Neural cell (in vitro differentiated cells): ENCODE results near the gene PPP4R2. TPM values are rescaled to one million over a fixed set of nuclear protein-coding genes. Genes with fewer than 3 reads are reported as not detected.

Experiments used
- H2AFZ ChIP-seq: fragments of 200-600, 300-800 bp; sonication (generic), shearing (Covaris generic); 2 replicates; pipeline ENCODE4 v1.6.0; 2014; ENCODE audit warnings: low read depth, mild to moderate bottlenecking, antibody characterized with exemption, low read length, moderate library complexity
- H3F3A ChIP-seq: fragments of 200-600 bp; shearing (Covaris generic); 2 replicates; pipeline ENCODE4 v1.6.1; 2016; ENCODE audit warnings: mild to moderate bottlenecking, moderate library complexity, mixed read lengths, antibody characterized with exemption, low read length; ENCODE audit not compliant: insufficient read depth, poor library complexity, severe bottlenecking
- H3K27ac ChIP-seq: fragments of 200-600, 300-800 bp; sonication (generic), shearing (Covaris generic); 2 replicates; pipeline ENCODE4 v1.5.1; 2014; ENCODE audit warnings: mild to moderate bottlenecking, low read length, moderate library complexity
- H3K27me3 ChIP-seq: fragments of 300-800, 200-600 bp; sonication (generic), shearing (Covaris generic); 2 replicates; pipeline ENCODE4 v1.6.0; 2014; ENCODE audit warnings: mild to moderate bottlenecking, low read depth, low read length, moderate library complexity; ENCODE audit not compliant: insufficient read depth
- H3K36me3 ChIP-seq: fragments of 300-800, 200-600 bp; sonication (generic), shearing (Covaris generic); 2 replicates; pipeline ENCODE4 v1.5.1; 2014; ENCODE audit warnings: mild to moderate bottlenecking, antibody characterized with exemption, low read length, moderate library complexity; ENCODE audit not compliant: insufficient read depth
- H3K4me2 ChIP-seq: fragments of 300-800, 200-600 bp; sonication (generic), shearing (Covaris generic); 2 replicates; pipeline ENCODE4 v1.6.0; 2014; ENCODE audit warnings: mild to moderate bottlenecking, low read length
- H3K4me3 ChIP-seq: fragments of 300-800, 200-600 bp; sonication (generic), shearing (Covaris generic); 2 replicates; pipeline ENCODE4 v1.5.1; 2014; ENCODE audit warnings: mild to moderate bottlenecking, low read length, moderate library complexity
- H3K79me2 ChIP-seq: fragments of 200-600 bp; shearing (Covaris generic); replicated peaks from 2 replicates; pipeline ENCODE4 v1.6.0; 2014; ENCODE audit warnings: mild to moderate bottlenecking, low read length, moderate library complexity; ENCODE audit not compliant: insufficient read depth
- H3K9ac ChIP-seq: fragments of 300-800, 200-600 bp; sonication (generic), shearing (Covaris generic); 2 replicates; pipeline ENCODE4 v1.6.1; 2016; ENCODE audit warnings: mild to moderate bottlenecking, low read length, mixed read lengths
- H3K9me2 ChIP-seq: fragments of 200-600 bp; shearing (Covaris generic); 2 replicates; pipeline ENCODE4 v1.6.1; 2016; ENCODE audit warnings: mild to moderate bottlenecking, low read length, mixed read lengths; ENCODE audit not compliant: insufficient read depth
- H3K9me3 ChIP-seq: fragments of 200-600, 300-800 bp; sonication (generic), shearing (Covaris generic); 2 replicates; pipeline ENCODE4 v1.6.1; 2016; ENCODE audit warnings: mild to moderate bottlenecking, mixed run types, low read length, moderate library complexity, mixed read lengths
- H4K20me1 ChIP-seq: fragments of 200-600 bp; shearing (Covaris generic); 2 replicates; pipeline ENCODE4 v1.6.1; 2016; ENCODE audit warnings: mild to moderate bottlenecking, mixed run types; ENCODE audit not compliant: insufficient read depth
- CTCF ChIP-seq: fragments of 450-650 bp; IDR thresholded peaks from 2 replicates; pipeline ENCODE4 v1.5.1; 2014; ENCODE audit warnings: antibody characterized with exemption, mild to moderate bottlenecking, moderate library complexity; ENCODE audit not compliant: poor library complexity, severe bottlenecking
- EP300 ChIP-seq: fragments of 450-650 bp; conservative IDR thresholded peaks from 2 replicates; pipeline ENCODE4 v1.6.1; 2014; ENCODE audit warnings: antibody characterized with exemption, mild to moderate bottlenecking, moderate library complexity; ENCODE audit not compliant: poor library complexity, severe bottlenecking
- EZH2 ChIP-seq: fragments of 200-600, 300-800 bp; shearing (Covaris generic), sonication (generic); IDR thresholded peaks from 2 replicates; pipeline ENCODE4 v1.6.1; 2014; ENCODE audit warnings: antibody characterized with exemption, low read length, borderline replicate concordance, mild to moderate bottlenecking; ENCODE audit not compliant: insufficient read depth, poor library complexity, severe bottlenecking
- MXI1 ChIP-seq: fragments of 450-650 bp; conservative IDR thresholded peaks from 2 replicates; pipeline ENCODE4 v1.6.1; 2014; ENCODE audit warnings: antibody characterized with exemption, mild to moderate bottlenecking; ENCODE audit not compliant: poor library complexity, severe bottlenecking
- POLR2AphosphoS5 ChIP-seq: IDR thresholded peaks from 2 replicates; pipeline ENCODE4 v1.6.1; 2012
- RAD21 ChIP-seq: fragments of 450-650 bp; conservative IDR thresholded peaks from 2 replicates; pipeline ENCODE4 v1.6.1; 2014; ENCODE audit warnings: antibody characterized with exemption, mild to moderate bottlenecking, moderate library complexity
- SMC3 ChIP-seq: fragments of 450-650 bp; conservative IDR thresholded peaks from 2 replicates; pipeline ENCODE4 v1.6.1; 2014; ENCODE audit warnings: antibody characterized with exemption, mild to moderate bottlenecking, moderate library complexity; ENCODE audit not compliant: poor library complexity
- TAF1 ChIP-seq: IDR thresholded peaks from 2 replicates; pipeline ENCODE4 v1.6.1; 2012; ENCODE audit warnings: low read depth
- polyA plus RNA-seq: library from polyadenylated mRNA; depleted of rRNA; stranded (reverse); fragments of >200 nt; gene quantifications from 2 replicates; pipeline ENCODE4 v1.2.3, GENCODE V29; 2014
- TF ChIP-seq, protein P1 (sequence below): IDR thresholded peaks from 2 replicates; pipeline ENCODE4 v1.6.1; 2012; ENCODE audit warnings: borderline replicate concordance

PPP4R2 gene
- polyA plus RNA-seq, 1 donor from 2014 or later, result 65.5 TPM

DNA sequence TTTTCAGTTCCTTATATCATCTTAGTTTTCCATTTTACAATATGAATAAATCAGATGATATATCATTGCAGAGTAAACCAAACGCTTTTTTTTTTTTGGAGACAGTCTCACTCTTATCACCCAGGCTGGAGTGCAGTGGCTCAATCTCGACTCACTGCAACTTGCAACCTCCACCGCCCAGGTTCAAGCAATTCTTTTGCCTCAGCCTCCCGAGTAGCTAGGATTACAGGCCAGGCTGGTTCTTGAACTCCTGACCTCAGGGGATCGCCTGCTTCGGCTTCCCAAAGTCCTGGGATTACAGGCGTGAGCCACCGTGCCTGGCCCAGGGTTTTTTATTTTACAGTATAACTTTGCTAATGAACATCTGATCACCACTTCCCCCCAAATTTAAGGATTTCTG is 59.0 kb downstream of the PPP4R2 start:
- Histone ChIP-seq H2AFZ (no peak overlapping the region), H3K27me3 (no peaks in the 10 kb centered on the region), H3K9ac (no peak overlapping the region), H3K36me3 (no peaks in the 10 kb centered on the region), H3K27ac (no peak overlapping the region), H3K4me3 (no peak overlapping the region), H3F3A (no peaks in the 10 kb centered on the region), H3K79me2 (peaks cover 48% of the 10 kb centered on the region), H3K9me2 (no peaks in the 10 kb centered on the region), H3K4me2 (no peak overlapping the region), H4K20me1 (peaks cover 5% of the 10 kb centered on the region), H3K9me3 (no peaks in the 10 kb centered on the region)
- TF ChIP-seq MXI1 (no peak), SMC3 (no peak), RAD21 (no peak), EP300 (no peak), TAF1 (no peak), EZH2 (no peak), CTCF (no peak), POLR2AphosphoS5 (no peak)
- TF ChIP-seq, protein P1, sequence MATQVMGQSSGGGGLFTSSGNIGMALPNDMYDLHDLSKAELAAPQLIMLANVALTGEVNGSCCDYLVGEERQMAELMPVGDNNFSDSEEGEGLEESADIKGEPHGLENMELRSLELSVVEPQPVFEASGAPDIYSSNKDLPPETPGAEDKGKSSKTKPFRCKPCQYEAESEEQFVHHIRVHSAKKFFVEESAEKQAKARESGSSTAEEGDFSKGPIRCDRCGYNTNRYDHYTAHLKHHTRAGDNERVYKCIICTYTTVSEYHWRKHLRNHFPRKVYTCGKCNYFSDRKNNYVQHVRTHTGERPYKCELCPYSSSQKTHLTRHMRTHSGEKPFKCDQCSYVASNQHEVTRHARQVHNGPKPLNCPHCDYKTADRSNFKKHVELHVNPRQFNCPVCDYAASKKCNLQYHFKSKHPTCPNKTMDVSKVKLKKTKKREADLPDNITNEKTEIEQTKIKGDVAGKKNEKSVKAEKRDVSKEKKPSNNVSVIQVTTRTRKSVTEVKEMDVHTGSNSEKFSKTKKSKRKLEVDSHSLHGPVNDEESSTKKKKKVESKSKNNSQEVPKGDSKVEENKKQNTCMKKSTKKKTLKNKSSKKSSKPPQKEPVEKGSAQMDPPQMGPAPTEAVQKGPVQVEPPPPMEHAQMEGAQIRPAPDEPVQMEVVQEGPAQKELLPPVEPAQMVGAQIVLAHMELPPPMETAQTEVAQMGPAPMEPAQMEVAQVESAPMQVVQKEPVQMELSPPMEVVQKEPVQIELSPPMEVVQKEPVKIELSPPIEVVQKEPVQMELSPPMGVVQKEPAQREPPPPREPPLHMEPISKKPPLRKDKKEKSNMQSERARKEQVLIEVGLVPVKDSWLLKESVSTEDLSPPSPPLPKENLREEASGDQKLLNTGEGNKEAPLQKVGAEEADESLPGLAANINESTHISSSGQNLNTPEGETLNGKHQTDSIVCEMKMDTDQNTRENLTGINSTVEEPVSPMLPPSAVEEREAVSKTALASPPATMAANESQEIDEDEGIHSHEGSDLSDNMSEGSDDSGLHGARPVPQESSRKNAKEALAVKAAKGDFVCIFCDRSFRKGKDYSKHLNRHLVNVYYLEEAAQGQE, result no peak

- Histone ChIP-seq H3K79me2 (peaks cover 43% of the 10 kb centered on the region), H3K4me2 (no peak overlapping the region), H3K9ac (no peak overlapping the region), H3K36me3 (no peaks in the 10 kb centered on the region), H4K20me1 (peaks cover 5% of the 10 kb centered on the region), H3K4me3 (no peak overlapping the region), H3K9me3 (no peaks in the 10 kb centered on the region), H2AFZ (no peak overlapping the region), H3K27me3 (no peaks in the 10 kb centered on the region), H3K27ac (no peak overlapping the region), H3F3A (no peaks in the 10 kb centered on the region), H3K9me2 (no peaks in the 10 kb centered on the region)
- peak; percentile 74 for TF ChIP-seq SMC3
- TF ChIP-seq POLR2AphosphoS5, result no peak
- TF ChIP-seq RAD21, result peak; percentile 82
- peak; percentile 77 for TF ChIP-seq CTCF
- TF ChIP-seq EP300, result no peak
- no peak for TF ChIP-seq EZH2
- TF ChIP-seq, protein P1, result no peak
- TF ChIP-seq MXI1, result no peak
- no peak for TF ChIP-seq TAF1
These were observed 59.6 kb downstream of the PPP4R2 start for GRCh38 chr3:73056014-73056844.
